Aorta (tissue), 5 donors: ENCODE measurements around the gene SYCE3. TPM values are rescaled to one million over a fixed set of nuclear protein-coding genes. Genes with fewer than 3 reads are reported as not detected.

ENCODE experiments used
- ATAC-seq: fragments of 200-7000 bp; cut with Tn5 transposase; one replicate; pipeline ENCODE4 v1.9.1; 2022; ENCODE audit warnings: moderate library complexity; ENCODE audit not compliant: low FRiP score
- DNase-seq, 2 donors: peaks; one replicate each; pipeline ENCODE4 v3.0.0-alpha.2; 2020
- H3K27ac ChIP-seq, 2 donors: one replicate each; pipeline ENCODE4 v1.5.1; 2013; ENCODE audit warnings: low read length in 2 of 2, mild to moderate bottlenecking in 2 of 2, moderate library complexity in 2 of 2, control low read depth in 1 of 2, inconsistent platforms in 1 of 2, low read depth in 1 of 2
- H3K27me3 ChIP-seq, 2 donors: one replicate each; pipeline ENCODE4 v1.6.1; 2013; ENCODE audit warnings: control low read depth in 1 of 2, low read length in 1 of 2, mild to moderate bottlenecking in 1 of 2, moderate library complexity in 1 of 2; ENCODE audit not compliant: insufficient read depth in 2 of 2, control insufficient read depth in 1 of 2
- H3K36me3 ChIP-seq, 2 donors: one replicate each; pipeline ENCODE4 v1.6.1; 2013; ENCODE audit warnings: control low read depth in 1 of 2, low read length in 1 of 2, mild to moderate bottlenecking in 1 of 2; ENCODE audit not compliant: insufficient read depth in 2 of 2, control insufficient read depth in 1 of 2
- H3K4me1 ChIP-seq, 2 donors: one replicate each; pipeline ENCODE4 v1.6.1; 2013; ENCODE audit warnings: low read length in 2 of 2, control low read depth in 1 of 2, mild to moderate bottlenecking in 1 of 2, moderate library complexity in 1 of 2; ENCODE audit not compliant: insufficient read depth in 2 of 2, control insufficient read depth in 1 of 2
- H3K4me3 ChIP-seq, 2 donors: one replicate each; pipeline ENCODE4 v1.5.1; 2013; ENCODE audit warnings: low read length in 2 of 2, control low read depth in 1 of 2, mild to moderate bottlenecking in 1 of 2
- H3K9me3 ChIP-seq: one replicate; pipeline ENCODE4 v1.6.1; 2013; ENCODE audit warnings: mild to moderate bottlenecking, low read length; ENCODE audit not compliant: control insufficient read depth
- WGBS, 2 donors: extraction: QIAGEN DNeasy Blood & Tissue Kit; methylation state at CpG; one replicate each; pipeline ENCODE4 v1.1.7; 2013; 5-methylcytosine and 5-hydroxymethylcytosine counted together
- intact Hi-C, 2 donors: fragments of 100-400 bp; cut with DNase I; formaldehyde crosslinking; loops; one replicate each; pipeline versions ENCODE4 v1.14.2 to v1.15.0; 2022
- polyA plus RNA-seq, 2 donors: library from polyadenylated mRNA; stranded (reverse); fragments of 200-250 nt; gene quantifications; one replicate each; pipeline ENCODE4 v1.2.3, GENCODE V29; 2013
- total RNA-seq, 2 donors: library from RNA; stranded (reverse); fragmentation: NEBNext Ultra II Directional; extraction: Animal tissue kit (Norgen Biotek cat#: 25700); gene quantifications; one replicate each; pipeline ENCODE4 v1.2.1, GENCODE V29; 2021
- donor health status: healthy with polysubstance abuse.
- donor health status: Bipolar disorder and iron deficiency.
- donor health status: DM: no; HTN: no; CAD: no.
- donor health status: DM: no; HTN: no; CAD: no.
- donor health status: DM: yes; HTN: yes; CAD: no.

SYCE3 gene
- total and polyA plus RNA-seq, 4 donors: 1.5 TPM; not detected in 3

- Histone ChIP-seq H3K4me3 (no peak overlapping the region), H3K27ac (no peak overlapping the region), H3K27me3 (no peaks in the 10 kb centered on the region), H3K36me3 (no peaks in the 10 kb centered on the region), H3K9me3 (no peaks in the 10 kb centered on the region), H3K4me1 (no peaks in the 10 kb centered on the region)
- ATAC-seq (no peak), DNase-seq (no peak)
- 93 to 94% methylated on average over 18 of the region's 18 CpGs for WGBS, 2 donors
- intact Hi-C loops: loop anchor here in 1 of 2 donors (5.0 kb wide), 1 partner anchor 34 kb away; the partner anchor contains the start of gene SYCE3
These were observed 34.6 kb downstream of the SYCE3 start for GRCh38 chr22:50527921-50528681.

GRCh38 chr22:50526834-50527801 is 35.6 kb downstream of the SYCE3 start:
- ATAC-seq (no peak), DNase-seq (peak in 1 of 2 donors; percentile 84)
- no peaks in the 10 kb centered on the region for H3K36me3 ChIP-seq
- H3K4me3 ChIP-seq: no peak overlapping the region
- intact Hi-C loops: loop anchor here in 1 of 2 donors (5.0 kb wide), 1 partner anchor 35 kb away; the partner anchor contains the start of gene SYCE3
- H3K9me3 ChIP-seq: no peaks in the 10 kb centered on the region
- 64 to 72% methylated on average over 29 of the region's 29 CpGs for WGBS, 2 donors
- H3K4me1 ChIP-seq: no peaks in the 10 kb centered on the region
- H3K27ac ChIP-seq: no peak overlapping the region
- no peaks in the 10 kb centered on the region for H3K27me3 ChIP-seq

- no peaks in the 10 kb centered on the region for H3K9me3 ChIP-seq
- intact Hi-C loops: loop anchor here in 1 of 2 donors (5.0 kb wide), 1 partner anchor 36 kb away; the partner anchor contains the start of gene SYCE3
- H3K27ac ChIP-seq: peak overlapping the region in 1 of 2 donors; percentile 49
- H3K36me3 ChIP-seq: no peaks in the 10 kb centered on the region
- H3K4me1 ChIP-seq: no peaks in the 10 kb centered on the region
- DNase-seq: peak; percentile 93
- H3K27me3 ChIP-seq: no peaks in the 10 kb centered on the region
- H3K4me3 ChIP-seq: peak overlapping the region; percentile 50 to 51
- ATAC-seq: peak; percentile 51
- 2 to 4% methylated on average over 56 to 77 of the region's 77 CpGs for WGBS, 2 donors
These were observed 36.4 kb downstream of the SYCE3 start for GRCh38 chr22:50526108-50526833.

- no peaks in the 10 kb centered on the region for H3K9me3 ChIP-seq
- no peaks in the 10 kb centered on the region for H3K4me1 ChIP-seq
- 0 to 1% methylated on average over 15 to 33 of the region's 33 CpGs for WGBS, 2 donors
- DNase-seq: no peak
- H3K4me3 ChIP-seq: peak overlapping the region; percentile 50 to 51
- ATAC-seq: no peak
- H3K27me3 ChIP-seq: no peaks in the 10 kb centered on the region
- H3K27ac ChIP-seq: peak overlapping the region in 1 of 2 donors; percentile 54
- intact Hi-C loops: loop anchor here (1.0 to 5.0 kb wide), 2 partner anchors 17 to 37 kb away; partner anchors contain the start of genes NCAPH2 (in 2 of the 2) and SYCE3 (in 1 of the 2)
- no peaks in the 10 kb centered on the region for H3K36me3 ChIP-seq
These were observed 36.9 kb downstream of the SYCE3 start for GRCh38 chr22:50525858-50526107.

DNA sequence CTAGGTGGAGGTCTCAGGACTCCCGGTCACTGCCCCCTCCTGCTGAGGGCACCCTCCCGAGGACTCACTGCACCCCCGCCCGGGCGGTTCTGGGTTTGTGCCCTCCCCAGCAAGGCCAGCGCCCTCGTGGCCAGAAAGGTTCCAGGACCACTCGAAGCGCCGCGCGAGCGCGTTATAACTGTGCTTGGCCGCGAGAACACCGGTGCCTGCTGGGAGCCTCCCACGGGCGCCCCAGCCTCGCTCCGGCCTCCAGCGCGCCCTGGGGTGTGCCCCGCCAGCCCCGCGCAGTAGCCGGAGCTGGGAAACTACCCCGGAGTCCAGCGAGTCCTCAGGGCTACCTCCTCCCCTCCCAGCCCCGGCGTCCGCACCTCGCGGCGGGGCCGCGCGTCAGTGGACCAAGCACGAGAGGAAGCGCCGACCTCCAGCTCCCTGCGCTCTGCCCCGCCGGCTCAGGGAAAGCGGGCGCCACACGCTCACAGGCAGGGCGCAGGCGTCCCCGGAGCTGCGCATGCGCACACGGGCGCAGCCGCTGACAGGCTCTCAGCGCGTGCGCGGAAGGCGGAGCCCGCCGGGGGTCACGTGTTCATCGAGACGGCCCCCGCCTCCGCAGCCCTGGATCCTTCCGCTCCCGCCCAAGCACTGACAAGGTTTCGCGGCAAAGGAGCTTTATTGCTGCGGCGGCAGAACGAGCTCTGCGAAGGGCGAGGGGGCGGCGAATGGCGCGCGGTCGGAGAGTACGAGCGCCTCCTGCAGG is 37.4 kb downstream of the SYCE3 start, which contains the start of gene SCO2:
TSS of gene SCO2 (minus strand) at position 495 of the 754 bp plus-strand sequence. CDS start 1,187 bp downstream, outside the sequence.
- no peaks in the 10 kb centered on the region for H3K27me3 ChIP-seq
- intact Hi-C loops: loop anchor here (1.0 to 5.0 kb wide), 2 partner anchors 17 to 37 kb away; partner anchors contain the start of genes NCAPH2 (in 2 of the 2) and SYCE3 (in 1 of the 2)
- peak; percentile 86 for ATAC-seq
- H3K27ac ChIP-seq: peak within 1 kb of the TSS in 1 of 2 donors; percentile 54
- DNase-seq: peak; percentile 98 to 99
- no peaks in the 10 kb centered on the region for H3K4me1 ChIP-seq
- no peaks in the 10 kb centered on the region for H3K9me3 ChIP-seq
- no peaks in the 10 kb centered on the region for H3K36me3 ChIP-seq
- WGBS, 2 donors: 0% methylated on average over 49 to 84 of the region's 84 CpGs
- peak within 1 kb of the TSS; percentile 51 to 53 for H3K4me3 ChIP-seq

DNA sequence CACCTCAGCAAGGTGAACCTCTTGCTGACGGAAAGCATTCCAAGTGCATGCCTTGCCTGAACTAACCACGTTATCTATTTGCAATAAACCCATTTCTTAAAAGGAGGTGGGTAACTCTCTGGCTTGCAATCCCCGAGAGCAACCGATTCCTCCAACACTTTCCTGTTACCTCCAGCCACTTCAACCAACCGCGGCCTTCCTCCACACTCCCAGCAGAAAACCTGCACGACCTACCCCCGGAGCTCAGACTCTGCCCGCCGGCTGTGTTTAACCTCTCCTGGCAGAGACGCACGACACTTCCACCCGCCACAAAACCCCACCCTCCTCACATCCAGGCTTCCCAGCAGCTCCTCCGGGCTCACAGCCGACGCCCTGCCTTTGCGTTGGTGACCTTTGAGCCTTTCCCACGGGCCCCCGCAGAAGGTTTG is 38.0 kb downstream of the SYCE3 start:
- Histone ChIP-seq H3K36me3 (no peaks in the 10 kb centered on the region), H3K9me3 (no peaks in the 10 kb centered on the region), H3K27me3 (no peaks in the 10 kb centered on the region), H3K4me3 (peak overlapping the region; percentile 28 to 53), H3K27ac (peak overlapping the region in 1 of 2 donors; percentile 20), H3K4me1 (no peaks in the 10 kb centered on the region)
- intact Hi-C loops: loop anchor here (1.0 to 5.0 kb wide), 2 partner anchors 16 to 38 kb away; partner anchors contain the start of genes NCAPH2 (in 2 of the 2) and SYCE3 (in 1 of the 2)
- WGBS, 2 donors: 7 to 11% methylated on average over 19 of the region's 19 CpGs
- DNase-seq (peak in 1 of 2 donors; percentile 68), ATAC-seq (no peak)

DNA sequence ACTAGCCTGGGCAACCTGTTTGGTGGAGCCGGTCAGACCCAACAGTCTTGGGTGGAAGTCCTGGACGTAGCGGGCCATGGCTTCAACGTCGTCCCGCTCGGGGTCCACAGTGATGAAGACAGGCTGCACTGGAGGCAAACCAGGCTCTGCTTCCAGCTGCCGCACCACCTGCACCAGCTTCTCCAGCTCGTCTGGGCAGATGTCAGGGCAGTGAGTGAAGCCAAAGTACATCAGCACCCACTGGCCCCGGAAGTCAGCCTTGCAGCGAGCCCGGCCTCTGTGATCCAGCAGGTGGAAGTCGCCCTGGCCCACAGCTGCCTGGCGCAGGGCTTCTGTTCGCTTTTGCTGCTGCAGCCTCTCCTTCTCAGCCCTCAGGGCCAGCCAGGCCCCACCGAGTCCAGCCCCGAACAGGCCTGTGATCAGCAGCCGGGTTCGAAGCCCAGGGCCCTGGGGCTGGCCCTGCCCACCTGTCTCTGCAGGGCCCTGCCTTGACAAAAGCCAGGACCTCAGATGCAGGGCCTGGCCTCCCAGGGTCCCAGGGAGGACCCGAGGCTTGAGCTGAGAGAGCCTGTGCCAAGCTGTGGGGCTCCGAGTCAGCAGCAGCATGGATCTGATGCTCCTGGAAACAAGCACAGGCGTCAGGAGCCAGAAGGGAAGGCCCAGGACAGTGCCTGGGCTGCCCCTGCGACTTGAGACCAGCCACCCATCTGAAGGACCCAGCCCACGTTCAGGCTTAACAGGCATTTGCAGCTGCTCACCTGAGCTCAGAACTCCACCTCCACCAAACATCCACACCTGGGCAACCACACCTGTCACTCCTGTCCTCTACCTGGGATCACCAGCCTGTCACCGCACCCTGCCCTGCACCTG is 38.7 kb downstream of the SYCE3 start:
- DNase-seq (no peak), ATAC-seq (no peak)
- H3K27ac ChIP-seq: no peak overlapping the region
- H3K27me3 ChIP-seq: no peaks in the 10 kb centered on the region
- intact Hi-C loops: no loop called here
- no peaks in the 10 kb centered on the region for H3K9me3 ChIP-seq
- no peaks in the 10 kb centered on the region for H3K4me1 ChIP-seq
- H3K4me3 ChIP-seq: no peak overlapping the region
- 79 to 81% methylated on average over 25 of the region's 25 CpGs for WGBS, 2 donors
- H3K36me3 ChIP-seq: no peaks in the 10 kb centered on the region
